Ectodermal cell (in vitro differentiated cells): ENCODE results near the gene INHBA.

Experiments used
- H3K27ac ChIP-seq: 2 replicates; pipeline ENCODE4 v1.7.0; 2013; ENCODE audit warnings: mild to moderate bottlenecking, low read depth, low read length; ENCODE audit not compliant: insufficient read depth, poor library complexity, severe bottlenecking
- H3K27me3 ChIP-seq: 2 replicates; pipeline ENCODE4 v1.7.0; 2013; ENCODE audit warnings: mild to moderate bottlenecking, low read length; ENCODE audit not compliant: insufficient read depth, control insufficient read depth, poor library complexity, severe bottlenecking
- H3K36me3 ChIP-seq: one replicate; pipeline ENCODE4 v1.7.0; 2013; ENCODE audit warnings: low read length; ENCODE audit not compliant: control insufficient read depth, insufficient read depth
- H3K4me1 ChIP-seq: one replicate; pipeline ENCODE4 v1.7.0; 2013; ENCODE audit warnings: low read length; ENCODE audit not compliant: control insufficient read depth, insufficient read depth
- H3K4me3 ChIP-seq: 2 replicates; pipeline ENCODE4 v1.7.0; 2013; ENCODE audit warnings: low read depth, low read length, control low read depth; ENCODE audit not compliant: insufficient read depth
- H3K9me3 ChIP-seq: 2 replicates; pipeline ENCODE4 v1.7.0; 2013; ENCODE audit warnings: mild to moderate bottlenecking, low read length, moderate library complexity; ENCODE audit not compliant: control insufficient read depth
- WGBS, 2 experiments: methylation state at CpG; one replicate each; pipeline ENCODE4 v1.1.7; 2013; ENCODE audit warnings: missing lambda C conversion rate in 2 of 2; 5-methylcytosine and 5-hydroxymethylcytosine counted together

Gene INHBA

DNA sequence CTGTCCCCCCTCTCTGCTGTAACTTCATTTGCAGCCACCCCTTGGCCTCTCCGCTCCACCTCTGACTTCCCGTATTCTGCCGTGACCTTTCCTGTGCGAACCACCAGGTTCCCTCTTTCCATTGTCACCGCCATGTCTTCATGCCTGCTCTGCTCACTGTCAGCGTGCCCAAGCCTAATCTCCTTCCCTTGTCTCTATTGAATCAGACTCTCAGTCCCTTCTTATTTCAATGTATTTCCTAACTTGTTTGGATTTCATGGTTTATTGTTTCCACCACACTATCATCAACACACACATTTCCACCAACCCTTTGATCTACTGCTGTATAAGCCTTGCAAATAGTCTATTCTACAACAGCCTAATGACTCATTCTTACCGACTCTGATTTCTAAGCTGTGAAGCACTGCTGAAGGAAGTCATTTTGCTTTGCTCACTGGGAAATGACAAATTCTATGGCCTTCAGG lies 30.0 kb upstream of the INHBA start:
- Histone ChIP-seq H3K9me3 (no peaks in the 10 kb centered on the region), H3K4me1 (no peaks in the 10 kb centered on the region), H3K36me3 (no peaks in the 10 kb centered on the region), H3K4me3 (no peak overlapping the region), H3K27ac (no peak overlapping the region), H3K27me3 (no peaks in the 10 kb centered on the region)
- 88% methylated on average over 7 of the region's 7 CpGs for WGBS, 2 experiments

DNA sequence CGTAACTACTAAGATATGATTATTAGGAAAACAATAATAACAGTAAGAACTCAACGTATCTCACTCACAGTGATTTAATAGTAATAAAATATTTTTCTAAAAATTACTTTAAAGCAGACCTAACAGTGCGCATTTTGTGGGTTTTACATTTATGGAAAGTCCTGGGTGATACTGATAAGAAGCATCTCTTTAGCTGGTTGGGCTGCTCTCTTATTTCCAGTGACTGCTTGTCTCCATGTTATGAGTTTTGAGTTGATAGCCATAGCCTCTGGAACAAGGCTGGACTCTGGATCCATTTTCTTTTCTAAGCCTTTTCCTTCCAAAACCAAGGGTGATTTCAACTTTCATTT lies 29.5 kb upstream of the INHBA start:
- H3K27me3 ChIP-seq = no peaks in the 10 kb centered on the region
- 96 to 100% methylated on average over 1 of the region's 3 CpGs for WGBS, 2 experiments
- H3K27ac ChIP-seq = no peak overlapping the region
- no peaks in the 10 kb centered on the region for H3K4me1 ChIP-seq
- H3K4me3 ChIP-seq = no peak overlapping the region
- H3K36me3 ChIP-seq = no peaks in the 10 kb centered on the region
- H3K9me3 ChIP-seq = no peaks in the 10 kb centered on the region

DNA sequence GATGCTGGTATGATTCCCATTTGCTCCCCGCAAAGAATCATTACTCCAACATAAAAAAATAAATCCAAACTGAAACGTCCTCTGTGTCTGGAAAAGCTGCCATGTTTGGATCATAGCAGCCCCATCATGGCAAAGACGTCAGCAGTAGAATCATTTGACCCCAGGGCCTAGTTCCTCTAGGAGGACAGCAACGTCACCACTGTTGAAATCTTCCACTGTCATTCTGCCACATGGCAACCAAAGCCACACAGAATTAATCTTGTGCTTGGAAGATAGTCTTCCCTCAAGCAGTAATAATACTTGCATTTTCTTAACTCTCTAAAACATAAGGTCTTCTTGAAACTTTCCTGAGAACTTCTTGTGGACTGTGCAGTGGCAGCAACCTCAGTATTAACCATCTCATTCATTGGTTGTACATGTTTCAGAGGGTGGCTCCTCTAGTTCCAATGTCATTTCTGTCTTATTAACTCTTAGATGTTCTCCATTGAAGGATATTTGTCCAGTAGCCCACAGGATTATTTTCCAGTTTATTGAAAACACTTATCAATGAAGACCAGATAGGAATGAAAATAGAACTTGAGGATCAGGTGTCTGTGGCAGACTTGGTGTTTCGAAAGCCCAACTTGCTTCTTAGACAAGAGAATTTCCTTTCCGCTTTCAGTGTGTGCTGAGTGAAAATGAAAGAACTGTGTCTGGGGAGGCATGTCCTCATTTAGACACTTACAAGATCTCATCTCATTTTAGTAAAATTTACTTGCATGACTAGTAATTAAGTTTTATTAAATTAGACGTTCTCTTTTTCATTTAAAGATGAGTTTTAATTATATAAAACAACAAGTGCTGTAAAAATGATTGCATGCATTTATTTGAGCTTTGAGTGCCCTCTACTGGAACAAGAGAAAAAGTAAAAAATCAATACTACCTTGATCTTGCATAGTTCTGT lies 28.9 kb upstream of the INHBA start:
- Histone ChIP-seq H3K4me3 (no peak overlapping the region), H3K27me3 (no peaks in the 10 kb centered on the region), H3K4me1 (no peaks in the 10 kb centered on the region), H3K27ac (no peak overlapping the region), H3K9me3 (no peaks in the 10 kb centered on the region), H3K36me3 (no peaks in the 10 kb centered on the region)
- 78 to 91% methylated on average over 6 to 7 of the region's 7 CpGs for WGBS, 2 experiments

GRCh38 chr7:41730668-41731067 lies 27.8 kb upstream of the INHBA start:
- 96 to 100% methylated on average over 2 to 3 of the region's 3 CpGs for WGBS, 2 experiments
- Histone ChIP-seq H3K9me3 (no peaks in the 10 kb centered on the region), H3K36me3 (no peaks in the 10 kb centered on the region), H3K4me3 (no peak overlapping the region), H3K27ac (no peak overlapping the region), H3K4me1 (peaks cover 2% of the 10 kb centered on the region), H3K27me3 (no peaks in the 10 kb centered on the region)

DNA sequence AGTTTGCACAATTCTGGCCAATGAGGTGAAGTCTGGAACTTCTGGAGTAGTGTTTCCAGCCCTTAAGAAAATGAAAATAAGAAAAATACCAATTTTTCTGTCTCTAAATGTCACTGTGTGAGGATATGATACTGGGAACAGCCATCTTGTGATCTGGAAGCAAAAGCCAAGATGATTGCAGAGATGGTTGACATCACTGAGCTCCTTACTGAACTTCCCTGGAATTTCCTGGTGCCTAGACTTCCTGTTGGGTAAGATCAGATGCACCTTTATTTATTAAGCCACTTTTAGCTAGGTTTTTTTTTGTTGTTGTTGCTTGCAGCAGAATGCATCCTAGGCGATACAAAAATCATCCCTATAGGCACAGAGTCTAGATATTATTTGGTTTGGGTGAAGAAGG lies 27.3 kb upstream of the INHBA start:
- Histone ChIP-seq H3K27ac (no peak overlapping the region), H3K4me1 (peaks cover 5% of the 10 kb centered on the region)
- 80 to 92% methylated on average over 1 of the region's 1 CpG for WGBS, 2 experiments

DNA sequence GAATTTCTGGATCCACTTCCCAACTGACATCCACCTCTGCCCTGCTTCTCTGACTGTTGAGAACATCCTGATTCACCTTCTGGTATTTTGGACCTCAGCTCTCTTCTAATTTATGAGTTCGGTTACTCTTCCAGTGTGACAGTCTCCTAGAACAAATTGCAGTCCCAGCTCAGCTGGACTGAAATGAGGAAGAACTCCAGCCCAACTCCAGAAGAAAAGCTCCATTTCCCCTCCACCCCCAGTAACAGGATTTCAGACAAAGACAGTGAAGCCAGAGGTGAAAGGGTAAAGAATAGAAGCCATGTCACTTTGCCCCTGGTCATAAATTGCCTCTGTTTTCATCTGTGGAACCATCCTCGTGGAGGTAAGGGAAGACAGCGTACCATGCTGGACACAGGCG lies 26.2 kb upstream of the INHBA start:
- H3K4me1 ChIP-seq = peaks cover 5% of the 10 kb centered on the region
- 94 to 95% methylated on average over 4 of the region's 4 CpGs for WGBS, 2 experiments
- H3K27me3 ChIP-seq = no peaks in the 10 kb centered on the region
- H3K36me3 ChIP-seq = no peaks in the 10 kb centered on the region
- no peaks in the 10 kb centered on the region for H3K9me3 ChIP-seq
- no peak overlapping the region for H3K27ac ChIP-seq
- no peak overlapping the region for H3K4me3 ChIP-seq

More for the DNA sequence above, 27.3 kb upstream of the INHBA start:
- H3K36me3 ChIP-seq = no peaks in the 10 kb centered on the region
- no peaks in the 10 kb centered on the region for H3K27me3 ChIP-seq
- no peaks in the 10 kb centered on the region for H3K9me3 ChIP-seq
- no peak overlapping the region for H3K4me3 ChIP-seq

- no peak overlapping the region for H3K27ac ChIP-seq
- WGBS, 2 experiments = 91 to 94% methylated on average over 6 of the region's 6 CpGs
- no peaks in the 10 kb centered on the region for H3K9me3 ChIP-seq
- H3K36me3 ChIP-seq = no peaks in the 10 kb centered on the region
- H3K4me3 ChIP-seq = no peak overlapping the region
- H3K4me1 ChIP-seq = peaks cover 5% of the 10 kb centered on the region
- H3K27me3 ChIP-seq = no peaks in the 10 kb centered on the region
Measured at GRCh38 chr7:41725013-41725412, 22.1 kb upstream of the INHBA start.

DNA sequence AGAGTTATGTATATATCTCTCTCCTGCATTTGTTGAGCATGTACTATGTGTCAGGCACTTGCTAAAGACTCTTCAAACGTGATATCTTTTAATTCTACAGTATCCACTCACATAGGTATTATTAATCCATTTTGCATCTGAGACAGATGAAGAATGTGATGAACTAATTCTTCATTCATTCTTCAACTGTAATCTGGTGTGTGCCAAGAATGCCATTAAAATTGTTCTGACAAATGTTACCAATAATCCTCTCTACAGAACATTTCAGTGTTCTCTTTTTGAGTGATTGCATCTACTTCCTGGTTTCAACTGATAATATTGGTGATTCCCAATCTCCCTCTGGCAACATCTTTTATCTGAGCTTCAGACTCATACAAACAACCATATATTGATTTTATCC lies 18.0 kb upstream of the INHBA start:
- H3K9me3 ChIP-seq = no peaks in the 10 kb centered on the region
- no peak overlapping the region for H3K27ac ChIP-seq
- H3K4me1 ChIP-seq = peaks cover 5% of the 10 kb centered on the region
- H3K4me3 ChIP-seq = no peak overlapping the region
- H3K36me3 ChIP-seq = no peaks in the 10 kb centered on the region
- no CpG with 5 or more reads among the region's 1 CpG for WGBS, 2 experiments
- no peaks in the 10 kb centered on the region for H3K27me3 ChIP-seq

DNA sequence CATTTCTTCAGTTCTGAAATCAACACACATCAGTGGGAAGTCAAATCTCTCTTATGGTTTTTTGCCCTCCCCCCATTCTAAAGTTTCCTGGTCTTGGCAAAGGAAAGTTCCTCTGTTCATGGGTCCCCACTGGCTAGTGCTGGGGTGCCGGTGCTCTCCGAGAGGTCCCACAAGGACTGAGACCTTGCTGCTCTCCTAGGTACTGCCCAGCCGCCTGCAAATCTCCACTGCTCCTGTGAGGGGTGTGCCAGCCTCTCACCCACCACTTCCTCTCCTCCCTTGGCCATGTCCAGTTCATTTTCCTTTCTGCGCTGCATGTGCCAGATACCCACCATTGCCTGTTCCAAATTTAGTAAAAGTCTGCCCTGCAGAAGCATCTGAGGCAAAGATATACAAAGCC lies 17.2 kb upstream of the INHBA start:
- 93 to 94% methylated on average over 4 of the region's 4 CpGs for WGBS, 2 experiments
- Histone ChIP-seq H3K27me3 (no peaks in the 10 kb centered on the region), H3K9me3 (no peaks in the 10 kb centered on the region)

GRCh38 chr7:41716691-41717090 lies 13.8 kb upstream of the INHBA start:
- WGBS, 2 experiments = 89 to 93% methylated on average over 11 of the region's 11 CpGs
- H3K4me1 ChIP-seq = no peaks in the 10 kb centered on the region

More for the DNA sequence above, 17.2 kb upstream of the INHBA start:
- H3K36me3 ChIP-seq = no peaks in the 10 kb centered on the region
- no peak overlapping the region for H3K27ac ChIP-seq
- H3K4me1 ChIP-seq = no peaks in the 10 kb centered on the region
- H3K4me3 ChIP-seq = no peak overlapping the region

More at GRCh38 chr7:41716691-41717090, 13.8 kb upstream of the INHBA start:
- H3K27me3 ChIP-seq = no peaks in the 10 kb centered on the region
- H3K9me3 ChIP-seq = no peaks in the 10 kb centered on the region
- no peaks in the 10 kb centered on the region for H3K36me3 ChIP-seq
- no peak overlapping the region for H3K4me3 ChIP-seq
- H3K27ac ChIP-seq = no peak overlapping the region
